ENCODE data around the gene NDUFAF2. TPM values are rescaled to one million over a fixed set of nuclear protein-coding genes. Genes with fewer than 3 reads are reported as not detected.

Gene NDUFAF2
- total and polyA plus RNA-seq, 2 experiments from 2014 or later: 28.8 to 51.2 TPM

- TF ChIP-seq CTCF (IDR thresholded peaks at IDR 0.05; ENCODE audit: low read depth, low read length): no peak
Observed at GRCh38 chr5:61171479-61171878, 226.5 kb downstream of the NDUFAF2 start.

GRCh38 chr5:61176631-61177030 is 231.6 kb downstream of the NDUFAF2 start:
- no peak for DNase-seq (ENCODE audit: low read depth in 1 of 2, low spot score in 1 of 2)
- Histone ChIP-seq H3K36me3 (no peaks in the 10 kb centered on the region), H3K9me3 (ENCODE audit: low read depth) (no peaks in the 10 kb centered on the region), H3K27ac (no peak overlapping the region), H3K4me1 (ENCODE audit: low read depth) (no peaks in the 10 kb centered on the region), H3K4me3 (no peak overlapping the region), H3K27me3 (no peaks in the 10 kb centered on the region)
- no peak for TF ChIP-seq CTCF (IDR thresholded peaks at IDR 0.05; ENCODE audit: low read depth, low read length)

More at GRCh38 chr5:61171479-61171878, 226.5 kb downstream of the NDUFAF2 start:
- H3K4me3 ChIP-seq: no peak overlapping the region
- DNase-seq (ENCODE audit: low read depth in 1 of 2, low spot score in 1 of 2): no peak
- no peaks in the 10 kb centered on the region for H3K4me1 ChIP-seq (ENCODE audit: low read depth)
- H3K9me3 ChIP-seq (ENCODE audit: low read depth): no peaks in the 10 kb centered on the region
- no peaks in the 10 kb centered on the region for H3K36me3 ChIP-seq
- H3K27me3 ChIP-seq: no peaks in the 10 kb centered on the region
- no peak overlapping the region for H3K27ac ChIP-seq

GRCh38 chr5:61177070-61177469 is 232.1 kb downstream of the NDUFAF2 start:
- H3K36me3 ChIP-seq: no peaks in the 10 kb centered on the region
- no peak for DNase-seq (ENCODE audit: low read depth in 1 of 2, low spot score in 1 of 2)
- H3K27ac ChIP-seq: no peak overlapping the region
- no peaks in the 10 kb centered on the region for H3K4me1 ChIP-seq (ENCODE audit: low read depth)
- no peaks in the 10 kb centered on the region for H3K9me3 ChIP-seq (ENCODE audit: low read depth)
- no peak for TF ChIP-seq CTCF (IDR thresholded peaks at IDR 0.05; ENCODE audit: low read depth, low read length)
- H3K27me3 ChIP-seq: no peaks in the 10 kb centered on the region
- H3K4me3 ChIP-seq: no peak overlapping the region

- Histone ChIP-seq H3K27me3 (no peaks in the 10 kb centered on the region), H3K9me3 (ENCODE audit: low read depth) (no peaks in the 10 kb centered on the region), H3K27ac (no peak overlapping the region), H3K4me1 (ENCODE audit: low read depth) (no peaks in the 10 kb centered on the region), H3K36me3 (no peaks in the 10 kb centered on the region), H3K4me3 (no peak overlapping the region)
- TF ChIP-seq CTCF (IDR thresholded peaks at IDR 0.05; ENCODE audit: low read depth, low read length): no peak
- DNase-seq (ENCODE audit: low read depth in 1 of 2, low spot score in 1 of 2): no peak
Observed at GRCh38 chr5:61177716-61178115, 232.7 kb downstream of the NDUFAF2 start.

- Histone ChIP-seq H3K27me3 (no peaks in the 10 kb centered on the region), H3K27ac (no peak overlapping the region), H3K4me1 (ENCODE audit: low read depth) (no peaks in the 10 kb centered on the region), H3K9me3 (ENCODE audit: low read depth) (no peaks in the 10 kb centered on the region), H3K4me3 (no peak overlapping the region), H3K36me3 (no peaks in the 10 kb centered on the region)
- DNase-seq (ENCODE audit: low read depth in 1 of 2, low spot score in 1 of 2): no peak
- no peak for TF ChIP-seq CTCF (IDR thresholded peaks at IDR 0.05; ENCODE audit: low read depth, low read length)
Observed at GRCh38 chr5:61178702-61179101, 233.7 kb downstream of the NDUFAF2 start.

GRCh38 chr5:61180886-61181285 is 235.9 kb downstream of the NDUFAF2 start:
- Histone ChIP-seq H3K36me3 (no peaks in the 10 kb centered on the region), H3K4me3 (no peak overlapping the region), H3K4me1 (ENCODE audit: low read depth) (no peaks in the 10 kb centered on the region), H3K27ac (no peak overlapping the region), H3K27me3 (no peaks in the 10 kb centered on the region), H3K9me3 (ENCODE audit: low read depth) (no peaks in the 10 kb centered on the region)
- DNase-seq (ENCODE audit: low read depth in 1 of 2, low spot score in 1 of 2): no peak
- no peak for TF ChIP-seq CTCF (IDR thresholded peaks at IDR 0.05; ENCODE audit: low read depth, low read length)
